Neural cell (in vitro differentiated cells): Measurements from ENCODE around the gene TRIM58. TPM values are rescaled to one million over a fixed set of nuclear protein-coding genes. Genes with fewer than 3 reads are reported as not detected.

Experiments
- H2AFZ ChIP-seq: fragments of 200-600, 300-800 bp; sonication (generic), shearing (Covaris generic); 2 replicates; pipeline ENCODE4 v1.6.0; 2014; ENCODE audit warnings: low read depth, mild to moderate bottlenecking, antibody characterized with exemption, low read length, moderate library complexity
- H3F3A ChIP-seq: fragments of 200-600 bp; shearing (Covaris generic); 2 replicates; pipeline ENCODE4 v1.6.1; 2016; ENCODE audit warnings: mild to moderate bottlenecking, moderate library complexity, mixed read lengths, antibody characterized with exemption, low read length; ENCODE audit not compliant: insufficient read depth, poor library complexity, severe bottlenecking
- H3K27ac ChIP-seq: fragments of 200-600, 300-800 bp; sonication (generic), shearing (Covaris generic); 2 replicates; pipeline ENCODE4 v1.5.1; 2014; ENCODE audit warnings: mild to moderate bottlenecking, low read length, moderate library complexity
- H3K27me3 ChIP-seq: fragments of 300-800, 200-600 bp; sonication (generic), shearing (Covaris generic); 2 replicates; pipeline ENCODE4 v1.6.0; 2014; ENCODE audit warnings: mild to moderate bottlenecking, low read depth, low read length, moderate library complexity; ENCODE audit not compliant: insufficient read depth
- H3K36me3 ChIP-seq: fragments of 300-800, 200-600 bp; sonication (generic), shearing (Covaris generic); 2 replicates; pipeline ENCODE4 v1.5.1; 2014; ENCODE audit warnings: mild to moderate bottlenecking, antibody characterized with exemption, low read length, moderate library complexity; ENCODE audit not compliant: insufficient read depth
- H3K4me2 ChIP-seq: fragments of 300-800, 200-600 bp; sonication (generic), shearing (Covaris generic); 2 replicates; pipeline ENCODE4 v1.6.0; 2014; ENCODE audit warnings: mild to moderate bottlenecking, low read length
- H3K4me3 ChIP-seq: fragments of 300-800, 200-600 bp; sonication (generic), shearing (Covaris generic); 2 replicates; pipeline ENCODE4 v1.5.1; 2014; ENCODE audit warnings: mild to moderate bottlenecking, low read length, moderate library complexity
- H3K79me2 ChIP-seq: fragments of 200-600 bp; shearing (Covaris generic); replicated peaks from 2 replicates; pipeline ENCODE4 v1.6.0; 2014; ENCODE audit warnings: mild to moderate bottlenecking, low read length, moderate library complexity; ENCODE audit not compliant: insufficient read depth
- H3K9ac ChIP-seq: fragments of 300-800, 200-600 bp; sonication (generic), shearing (Covaris generic); 2 replicates; pipeline ENCODE4 v1.6.1; 2016; ENCODE audit warnings: mild to moderate bottlenecking, low read length, mixed read lengths
- H3K9me2 ChIP-seq: fragments of 200-600 bp; shearing (Covaris generic); 2 replicates; pipeline ENCODE4 v1.6.1; 2016; ENCODE audit warnings: mild to moderate bottlenecking, low read length, mixed read lengths; ENCODE audit not compliant: insufficient read depth
- H3K9me3 ChIP-seq: fragments of 200-600, 300-800 bp; sonication (generic), shearing (Covaris generic); 2 replicates; pipeline ENCODE4 v1.6.1; 2016; ENCODE audit warnings: mild to moderate bottlenecking, mixed run types, low read length, moderate library complexity, mixed read lengths
- H4K20me1 ChIP-seq: fragments of 200-600 bp; shearing (Covaris generic); 2 replicates; pipeline ENCODE4 v1.6.1; 2016; ENCODE audit warnings: mild to moderate bottlenecking, mixed run types; ENCODE audit not compliant: insufficient read depth
- CTCF ChIP-seq: fragments of 450-650 bp; IDR thresholded peaks from 2 replicates; pipeline ENCODE4 v1.5.1; 2014; ENCODE audit warnings: antibody characterized with exemption, mild to moderate bottlenecking, moderate library complexity; ENCODE audit not compliant: poor library complexity, severe bottlenecking
- EP300 ChIP-seq: fragments of 450-650 bp; conservative IDR thresholded peaks from 2 replicates; pipeline ENCODE4 v1.6.1; 2014; ENCODE audit warnings: antibody characterized with exemption, mild to moderate bottlenecking, moderate library complexity; ENCODE audit not compliant: poor library complexity, severe bottlenecking
- EZH2 ChIP-seq: fragments of 200-600, 300-800 bp; shearing (Covaris generic), sonication (generic); IDR thresholded peaks from 2 replicates; pipeline ENCODE4 v1.6.1; 2014; ENCODE audit warnings: antibody characterized with exemption, low read length, borderline replicate concordance, mild to moderate bottlenecking; ENCODE audit not compliant: insufficient read depth, poor library complexity, severe bottlenecking
- MXI1 ChIP-seq: fragments of 450-650 bp; conservative IDR thresholded peaks from 2 replicates; pipeline ENCODE4 v1.6.1; 2014; ENCODE audit warnings: antibody characterized with exemption, mild to moderate bottlenecking; ENCODE audit not compliant: poor library complexity, severe bottlenecking
- POLR2AphosphoS5 ChIP-seq: IDR thresholded peaks from 2 replicates; pipeline ENCODE4 v1.6.1; 2012
- RAD21 ChIP-seq: fragments of 450-650 bp; conservative IDR thresholded peaks from 2 replicates; pipeline ENCODE4 v1.6.1; 2014; ENCODE audit warnings: antibody characterized with exemption, mild to moderate bottlenecking, moderate library complexity
- REST ChIP-seq: IDR thresholded peaks from 2 replicates; pipeline ENCODE4 v1.6.1; 2012; ENCODE audit warnings: borderline replicate concordance
- SMC3 ChIP-seq: fragments of 450-650 bp; conservative IDR thresholded peaks from 2 replicates; pipeline ENCODE4 v1.6.1; 2014; ENCODE audit warnings: antibody characterized with exemption, mild to moderate bottlenecking, moderate library complexity; ENCODE audit not compliant: poor library complexity
- TAF1 ChIP-seq: IDR thresholded peaks from 2 replicates; pipeline ENCODE4 v1.6.1; 2012; ENCODE audit warnings: low read depth
- polyA plus RNA-seq: library from polyadenylated mRNA; depleted of rRNA; stranded (reverse); fragments of >200 nt; gene quantifications from 2 replicates; pipeline ENCODE4 v1.2.3, GENCODE V29; 2014

The TRIM58 gene
- polyA plus RNA-seq, 1 donor from 2014 or later: 0.12 TPM

- no peaks in the 10 kb centered on the region for H4K20me1 ChIP-seq
- H3K4me3 ChIP-seq: no peak overlapping the region
- H3K27me3 ChIP-seq: no peaks in the 10 kb centered on the region
- no peak overlapping the region for H3K27ac ChIP-seq
- no peaks in the 10 kb centered on the region for H3K36me3 ChIP-seq
- no peaks in the 10 kb centered on the region for H3K9me2 ChIP-seq
- TF ChIP-seq REST (no peak), EZH2 (no peak), TAF1 (no peak), POLR2AphosphoS5 (no peak), MXI1 (no peak), EP300 (no peak), CTCF (no peak), RAD21 (no peak), SMC3 (no peak)
- H3K9me3 ChIP-seq: no peaks in the 10 kb centered on the region
- H2AFZ ChIP-seq: no peak overlapping the region
- H3K79me2 ChIP-seq: no peaks in the 10 kb centered on the region
- no peak overlapping the region for H3K4me2 ChIP-seq
- H3F3A ChIP-seq: no peaks in the 10 kb centered on the region
- H3K9ac ChIP-seq: no peak overlapping the region
These were observed 7.4 kb upstream of the TRIM58 start for GRCh38 chr1:247849616-247850015.

GRCh38 chr1:247854899-247855545 is 2.0 kb upstream of the TRIM58 start:
- no peak overlapping the region for H3K4me3 ChIP-seq
- H3K9ac ChIP-seq: no peak overlapping the region
- TF ChIP-seq SMC3: no peak
- no peak overlapping the region for H2AFZ ChIP-seq
- no peaks in the 10 kb centered on the region for H3F3A ChIP-seq
- no peak overlapping the region for H3K4me2 ChIP-seq
- H3K36me3 ChIP-seq: no peaks in the 10 kb centered on the region
- H3K79me2 ChIP-seq: no peaks in the 10 kb centered on the region
- H3K27ac ChIP-seq: no peak overlapping the region
- no peaks in the 10 kb centered on the region for H4K20me1 ChIP-seq
- H3K27me3 ChIP-seq: no peaks in the 10 kb centered on the region
- no peaks in the 10 kb centered on the region for H3K9me3 ChIP-seq
- no peaks in the 10 kb centered on the region for H3K9me2 ChIP-seq

- Histone ChIP-seq H3K4me2 (no peak overlapping the region), H4K20me1 (no peaks in the 10 kb centered on the region), H3K36me3 (no peaks in the 10 kb centered on the region), H3K9me2 (no peaks in the 10 kb centered on the region), H3K9me3 (no peaks in the 10 kb centered on the region), H3K9ac (no peak overlapping the region), H3F3A (no peaks in the 10 kb centered on the region), H2AFZ (no peak overlapping the region), H3K79me2 (no peaks in the 10 kb centered on the region), H3K4me3 (no peak overlapping the region), H3K27ac (no peak overlapping the region), H3K27me3 (no peaks in the 10 kb centered on the region)
- no peak for TF ChIP-seq EZH2
- no peak for TF ChIP-seq REST
These were observed 1.1 kb upstream of the TRIM58 start for GRCh38 chr1:247855911-247856310.
